ENCODE results near the gene PRPF40B.

DNA sequence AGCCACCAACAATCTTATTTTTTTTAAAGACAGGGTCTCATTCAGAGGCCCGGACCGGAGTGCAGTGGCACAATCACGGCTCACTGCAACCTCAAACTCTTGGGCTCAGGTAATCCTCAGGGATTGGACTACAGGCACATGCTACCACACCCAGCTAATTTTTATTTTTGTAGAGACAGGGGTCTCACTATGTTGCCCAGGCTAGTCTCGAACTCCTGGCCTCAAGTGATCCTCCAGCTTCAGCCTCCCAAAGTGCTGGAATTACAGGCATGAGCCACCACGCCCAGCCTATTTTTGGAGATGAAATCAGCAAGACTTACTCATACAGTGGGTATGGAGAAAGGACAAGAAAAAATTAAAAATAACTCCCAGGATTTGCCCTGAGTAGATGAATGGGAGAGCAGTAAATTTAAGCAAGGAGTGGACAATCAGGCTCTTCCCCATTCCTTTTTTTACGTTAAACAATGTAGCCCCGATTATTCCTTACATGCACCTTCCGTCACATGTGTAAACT is 70.6 kb downstream of the PRPF40B start:
- TF ChIP-seq BRD9 (IDR thresholded peaks at IDR 0.05; ENCODE audit: low read depth, partially characterized antibody) = no peak
- TF ChIP-seq SIRT6 (IDR thresholded peaks at IDR 0.05; ENCODE audit: low read depth, low read length) = no peak
- no peak for TF ChIP-seq CHD7 (IDR thresholded peaks at IDR 0.05; ENCODE audit: low read depth, low read length)
- no peak for TF ChIP-seq E2F4 (CRISPR knock-in tag; IDR thresholded peaks at IDR 0.05; ENCODE audit: low read depth)
- TF ChIP-seq JUND (IDR thresholded peaks at IDR 0.05; ENCODE audit: borderline replicate concordance, low read depth, low read length) = no peak
- no peak for TF ChIP-seq JUND (tag; IDR thresholded peaks at IDR 0.05; ENCODE audit: borderline replicate concordance, low read depth, low read length)
- TF ChIP-seq POLR2A (conservative IDR thresholded peaks at IDR 0.05) = no peak
- no peak for TF ChIP-seq ETV6 (IDR thresholded peaks at IDR 0.05; ENCODE audit: borderline replicate concordance in 1 of 2, low read depth in 2 of 2, low read length in 1 of 2)
- no peak for TF ChIP-seq ETV6 (CRISPR knock-in tag; IDR thresholded peaks at IDR 0.05; ENCODE audit: borderline replicate concordance)

Measured in K562 (cell line).